Spleen (tissue), 11 donors: ENCODE measurements around the gene GAGE10. TPM values are rescaled to one million over a fixed set of nuclear protein-coding genes. Genes with fewer than 3 reads are reported as not detected.

Experiments
- DNase-seq: peaks from one replicate; pipeline ENCODE4 v3.0.0-alpha.2; 2020
- H3K27ac ChIP-seq, 8 donors: fragments of 200-600 bp; sonication (generic) in 7 of 8; 1 replicate in 4 of 8; 2 replicates in 4 of 8; pipeline versions ENCODE4 v1.5.0 to v1.8.0; 2016 to 2021; ENCODE audit warnings: inconsistent platforms in 4 of 8, mild to moderate bottlenecking in 4 of 8, moderate library complexity in 1 of 8
- H3K27me3 ChIP-seq, 7 donors: fragments of 200-600 bp; sonication (generic) in 6 of 7; replicated peaks in 1 of 7; 1 replicate in 4 of 7; 2 replicates in 3 of 7; pipeline versions ENCODE4 v1.5.0 to v1.8.0; 2016 to 2021; ENCODE audit warnings: inconsistent platforms in 3 of 7, mild to moderate bottlenecking in 1 of 7
- H3K36me3 ChIP-seq, 6 donors: fragments of 200-600 bp; sonication (generic) in 5 of 6; 1 replicate in 4 of 6; 2 replicates in 2 of 6; pipeline versions ENCODE4 v1.5.0 to v1.8.0; 2016 to 2021; ENCODE audit warnings: inconsistent platforms in 2 of 6
- H3K4me1 ChIP-seq, 6 donors: fragments of 200-600 bp; sonication (generic) in 5 of 6; 1 replicate in 3 of 6; 2 replicates in 3 of 6; pipeline versions ENCODE4 v1.5.0 to v1.8.0; 2016 to 2021; ENCODE audit warnings: inconsistent platforms in 3 of 6
- H3K4me3 ChIP-seq, 8 donors: fragments of 200-600 bp; sonication (generic) in 7 of 8; 1 replicate in 4 of 8; 2 replicates in 4 of 8; pipeline versions ENCODE4 v1.5.0 to v1.8.0; 2016 to 2021; ENCODE audit warnings: inconsistent platforms in 4 of 8, mild to moderate bottlenecking in 4 of 8, moderate library complexity in 2 of 8
- H3K9me3 ChIP-seq, 8 donors: fragments of 200-600 bp; sonication (generic) in 7 of 8; 1 replicate in 4 of 8; 2 replicates in 4 of 8; pipeline versions ENCODE4 v1.5.0 to v1.8.0; 2016 to 2021; ENCODE audit warnings: inconsistent platforms in 4 of 8
- POLR2A ChIP-seq, 3 donors: fragments of 450-650 bp; IDR thresholded peaks; one replicate each; pipeline ENCODE4 v1.5.1; 2017; ENCODE audit warnings: antibody characterized with exemption in 3 of 3, mild to moderate bottlenecking in 1 of 3
- POLR2AphosphoS5 ChIP-seq, 3 donors: sonication (generic); formaldehyde crosslinking; IDR thresholded peaks; one replicate each; pipeline ENCODE4 v1.5.1; 2017; ENCODE audit warnings: antibody characterized with exemption in 3 of 3
- WGBS, 5 donors: extraction: QIAGEN DNeasy Blood & Tissue Kit in 3 of 5; methylation state at CpG; one replicate each; pipeline versions ENCODE4 v1.1.5 to v1.1.7; 2013 to 2018; 5-methylcytosine and 5-hydroxymethylcytosine counted together
- intact Hi-C: fragments of 100-400 bp; cut with DNase I; formaldehyde crosslinking; loops from one replicate; pipeline ENCODE4 v1.15.0; 2023; ENCODE audit warnings: low total_unique reads
- polyA plus RNA-seq, 3 donors: library from polyadenylated mRNA; stranded (reverse); fragments of 200-250 nt; gene quantifications; one replicate each; pipeline ENCODE4 v1.2.1, GENCODE V29; 2013
- total RNA-seq, 7 donors: library from RNA; depleted of rRNA in 3 of 7; stranded (reverse); fragments of >200 nt in 3 of 7; fragmentation: NEBNext Ultra II Directional in 4 of 7; extraction: Animal tissue kit (Norgen Biotek cat#: 25700) in 4 of 7; gene quantifications; one replicate each; pipeline versions ENCODE4 v1.1.0 to v1.2.1, GENCODE V29; 2016 to 2021
- TF ChIP-seq, protein P1 (sequence below), 11 experiments: fragments of 200-600 bp in 7 of 11; fragments of 450-650 bp in 4 of 11; sonication (generic) in 4 of 11; IDR thresholded peaks in 8 of 11; conservative IDR thresholded peaks in 3 of 11; 1 replicate in 7 of 11; 2 replicates in 4 of 11; pipeline versions ENCODE4 v1.4.0 to v1.8.0; 2016 to 2021; ENCODE audit warnings: antibody characterized with exemption in 11 of 11, inconsistent platforms in 4 of 11, mild to moderate bottlenecking in 1 of 11
- donor health status: healthy with polysubstance abuse.
- donor health status: DM: no; HTN: no; CAD: no; lungs with moderate emphysema.
- donor health status: DM: no; HTN: no; CAD: no.
- donor health status: Bipolar disorder and iron deficiency.
- donor health status: healthy.
- donor health status: DM: no; HTN: no; CAD: no.
- donor health status: DM: yes; HTN: yes; CAD: no.

The GAGE10 gene
- total and polyA plus RNA-seq, 10 donors: not detected

- H3K36me3 ChIP-seq: no peaks in the 10 kb centered on the region
- peaks cover 0 to 3% (median 0%) of the 10 kb centered on the region in 7 donors for H3K27me3 ChIP-seq
- 76 to 93% (median 86%) methylated on average over 7 to 10 of the region's 10 CpGs for WGBS, 5 donors
- no peak overlapping the region for H3K27ac ChIP-seq
- TF ChIP-seq, protein P1, sequence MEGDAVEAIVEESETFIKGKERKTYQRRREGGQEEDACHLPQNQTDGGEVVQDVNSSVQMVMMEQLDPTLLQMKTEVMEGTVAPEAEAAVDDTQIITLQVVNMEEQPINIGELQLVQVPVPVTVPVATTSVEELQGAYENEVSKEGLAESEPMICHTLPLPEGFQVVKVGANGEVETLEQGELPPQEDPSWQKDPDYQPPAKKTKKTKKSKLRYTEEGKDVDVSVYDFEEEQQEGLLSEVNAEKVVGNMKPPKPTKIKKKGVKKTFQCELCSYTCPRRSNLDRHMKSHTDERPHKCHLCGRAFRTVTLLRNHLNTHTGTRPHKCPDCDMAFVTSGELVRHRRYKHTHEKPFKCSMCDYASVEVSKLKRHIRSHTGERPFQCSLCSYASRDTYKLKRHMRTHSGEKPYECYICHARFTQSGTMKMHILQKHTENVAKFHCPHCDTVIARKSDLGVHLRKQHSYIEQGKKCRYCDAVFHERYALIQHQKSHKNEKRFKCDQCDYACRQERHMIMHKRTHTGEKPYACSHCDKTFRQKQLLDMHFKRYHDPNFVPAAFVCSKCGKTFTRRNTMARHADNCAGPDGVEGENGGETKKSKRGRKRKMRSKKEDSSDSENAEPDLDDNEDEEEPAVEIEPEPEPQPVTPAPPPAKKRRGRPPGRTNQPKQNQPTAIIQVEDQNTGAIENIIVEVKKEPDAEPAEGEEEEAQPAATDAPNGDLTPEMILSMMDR (IDR thresholded peaks at IDR 0.05 in 8 of 11, conservative IDR thresholded peaks at IDR 0.05 in 3 of 11): no peak
- no peak for TF ChIP-seq POLR2A (IDR thresholded peaks at IDR 0.05)
- no peak for TF ChIP-seq POLR2AphosphoS5 (IDR thresholded peaks at IDR 0.05)
- intact Hi-C loops: no loop called here
- no peaks in the 10 kb centered on the region for H3K9me3 ChIP-seq
- DNase-seq: peak; percentile 60
- no peak overlapping the region for H3K4me3 ChIP-seq
- peaks cover 0 to 6% (median 0%) of the 10 kb centered on the region in 6 donors for H3K4me1 ChIP-seq
Observed at GRCh38 chrX:49263631-49264030, 39.8 kb upstream of the GAGE10 start.

GRCh38 chrX:49264460-49264859, 39.0 kb upstream of the GAGE10 start, which contains the start of gene FOXP3:
Gene FOXP3 (minus strand): TSS chrX:49264710. CDS start chrX:49258505, 6,205 bp downstream.
- WGBS, 5 donors: 74 to 89% (median 82%) methylated on average over 11 of the region's 11 CpGs
- H3K4me3 ChIP-seq: no peak within 1 kb of the TSS
- no peaks in the 10 kb centered on the region for H3K9me3 ChIP-seq
- TF ChIP-seq POLR2A (IDR thresholded peaks at IDR 0.05) (no peak), POLR2AphosphoS5 (IDR thresholded peaks at IDR 0.05) (no peak)
- TF ChIP-seq, protein P1 (IDR thresholded peaks at IDR 0.05 in 8 of 11, conservative IDR thresholded peaks at IDR 0.05 in 3 of 11): no peak
- intact Hi-C loops: no loop called here
- H3K27ac ChIP-seq: no peak within 1 kb of the TSS
- H3K27me3 ChIP-seq: peaks cover 0 to 2% (median 0%) of the 10 kb centered on the region in 7 donors
- no peaks in the 10 kb centered on the region for H3K36me3 ChIP-seq
- DNase-seq: peak; percentile 47
- peaks cover 0 to 6% (median 0%) of the 10 kb centered on the region in 6 donors for H3K4me1 ChIP-seq

GRCh38 chrX:49266523-49267445, 36.7 kb upstream of the GAGE10 start:
- no peaks in the 10 kb centered on the region for H3K27me3 ChIP-seq
- H3K27ac ChIP-seq: no peak overlapping the region
- DNase-seq: peak; percentile 58
- H3K4me1 ChIP-seq: peaks cover 2 to 22% (median 16%) of the 10 kb centered on the region in 6 donors
- intact Hi-C loops: no loop called here
- TF ChIP-seq POLR2A (IDR thresholded peaks at IDR 0.05) (no peak), POLR2AphosphoS5 (IDR thresholded peaks at IDR 0.05) (no peak)
- TF ChIP-seq, protein P1 (IDR thresholded peaks at IDR 0.05 in 8 of 11, conservative IDR thresholded peaks at IDR 0.05 in 3 of 11): no peak
- no peak overlapping the region for H3K4me3 ChIP-seq
- H3K36me3 ChIP-seq: no peaks in the 10 kb centered on the region
- 79 to 92% (median 89%) methylated on average over 10 of the region's 10 CpGs for WGBS, 5 donors
- H3K9me3 ChIP-seq: no peaks in the 10 kb centered on the region

DNA sequence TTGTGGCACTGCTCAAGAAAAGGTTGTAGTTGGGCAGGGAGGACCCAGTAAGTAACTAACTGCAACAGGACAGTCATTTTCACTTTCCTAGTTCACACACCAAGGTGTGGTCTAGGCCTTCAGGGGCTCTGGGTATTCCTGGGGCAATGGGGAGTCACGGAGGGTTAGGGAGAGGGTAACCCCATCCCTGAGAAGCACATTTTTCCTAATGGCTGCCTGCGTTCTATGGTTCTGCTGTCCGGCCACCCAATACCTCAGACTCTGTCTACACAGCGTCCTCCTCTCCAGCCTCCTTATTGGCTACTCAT, 34.8 kb upstream of the GAGE10 start:
- no peak for DNase-seq
- TF ChIP-seq POLR2AphosphoS5 (IDR thresholded peaks at IDR 0.05) (no peak), POLR2A (IDR thresholded peaks at IDR 0.05) (no peak)
- TF ChIP-seq, protein P1 (IDR thresholded peaks at IDR 0.05 in 8 of 11, conservative IDR thresholded peaks at IDR 0.05 in 3 of 11): no peak
- Histone ChIP-seq H3K4me3 (peak overlapping the region in 6 of 8 donors; percentile 28 to 84 (median 59)), H3K27ac (peak overlapping the region; percentile 62 to 98 (median 92)), H3K9me3 (no peaks in the 10 kb centered on the region), H3K27me3 (no peaks in the 10 kb centered on the region), H3K4me1 (peaks cover 7 to 40% (median 34%) of the 10 kb centered on the region in 6 donors), H3K36me3 (no peaks in the 10 kb centered on the region)
- intact Hi-C loops: no loop called here
- WGBS, 5 donors: 0 to 33% (median 5%) methylated on average over 4 of the region's 4 CpGs
